Breast epithelium (tissue), 4 donors: ENCODE measurements around the gene CCDC57. TPM values are rescaled to one million over a fixed set of nuclear protein-coding genes. Genes with fewer than 3 reads are reported as not detected.

Experiments used
- DNase-seq, 2 donors: peaks; one replicate each; pipeline ENCODE4 v3.0.0-alpha.2; 2019; ENCODE audit warnings: low spot score in 2 of 2
- H3K27ac ChIP-seq, 2 donors: fragments of 200-600 bp; sonication (generic) in 1 of 2; one replicate each; pipeline ENCODE4 v1.5.1; 2016 to 2019; ENCODE audit warnings: mild to moderate bottlenecking in 1 of 2
- H3K27me3 ChIP-seq, 2 donors: fragments of 200-600 bp; sonication (generic) in 1 of 2; one replicate each; pipeline versions ENCODE4 v1.5.1 to v1.6.0; 2017 to 2019; ENCODE audit warnings: control low read depth in 1 of 2, mild to moderate bottlenecking in 1 of 2
- H3K36me3 ChIP-seq: fragments of 200-600 bp; one replicate; pipeline ENCODE4 v1.5.1; 2019
- H3K4me1 ChIP-seq, 2 donors: fragments of 200-600 bp; sonication (generic); one replicate each; pipeline ENCODE4 v1.5.1; 2016 to 2019; ENCODE audit warnings: control low read depth in 1 of 2
- H3K4me3 ChIP-seq, 3 donors: fragments of 200-600 bp; sonication (generic); 1 replicate in 2 of 3; 2 replicates in 1 of 3; pipeline ENCODE4 v1.5.1; 2016 to 2019; ENCODE audit warnings: mild to moderate bottlenecking in 3 of 3, moderate library complexity in 2 of 3
- H3K9me3 ChIP-seq, 2 donors: fragments of 200-600 bp; sonication (generic) in 1 of 2; one replicate each; pipeline ENCODE4 v1.5.1; 2016 to 2019; ENCODE audit warnings: control low read depth in 1 of 2
- POLR2A ChIP-seq: fragments of 450-650 bp; IDR thresholded peaks from one replicate; pipeline ENCODE4 v1.6.1; 2016; ENCODE audit warnings: antibody characterized with exemption, mild to moderate bottlenecking, moderate library complexity
- POLR2AphosphoS5 ChIP-seq, 3 donors: sonication (generic); formaldehyde crosslinking; IDR thresholded peaks; one replicate each; pipeline ENCODE4 v1.6.1; 2017; ENCODE audit warnings: antibody characterized with exemption in 3 of 3
- intact Hi-C: fragments of 100-400 bp; cut with DNase I; formaldehyde crosslinking; loops from one replicate; pipeline ENCODE4 v1.15.1; 2023; ENCODE audit warnings: low total_unique reads
- total RNA-seq, 3 donors: library from RNA; depleted of rRNA; stranded (reverse); fragments of >200 nt; gene quantifications; one replicate each; pipeline ENCODE4 v1.1.0, GENCODE V29; 2016
- TF ChIP-seq, protein P1 (sequence below), 3 donors: fragments of 450-650 bp; IDR thresholded peaks; one replicate each; pipeline ENCODE4 v1.5.1; 2016 to 2017; ENCODE audit warnings: antibody characterized with exemption in 3 of 3, mild to moderate bottlenecking in 3 of 3, moderate library complexity in 3 of 3

CCDC57 gene
- total RNA-seq, 3 donors from 2014 or later: 13.4 to 56.9 (median 52.8) TPM

- no peak for DNase-seq
- Histone ChIP-seq H3K4me1 (no peaks in the 10 kb centered on the region), H3K4me3 (no peak overlapping the region), H3K27ac (no peak overlapping the region), H3K36me3 (peaks cover 69% of the 10 kb centered on the region), H3K27me3 (no peaks in the 10 kb centered on the region), H3K9me3 (no peaks in the 10 kb centered on the region)
- TF ChIP-seq POLR2AphosphoS5 (IDR thresholded peaks at IDR 0.05) (no peak), POLR2A (no peak)
- TF ChIP-seq, protein P1, sequence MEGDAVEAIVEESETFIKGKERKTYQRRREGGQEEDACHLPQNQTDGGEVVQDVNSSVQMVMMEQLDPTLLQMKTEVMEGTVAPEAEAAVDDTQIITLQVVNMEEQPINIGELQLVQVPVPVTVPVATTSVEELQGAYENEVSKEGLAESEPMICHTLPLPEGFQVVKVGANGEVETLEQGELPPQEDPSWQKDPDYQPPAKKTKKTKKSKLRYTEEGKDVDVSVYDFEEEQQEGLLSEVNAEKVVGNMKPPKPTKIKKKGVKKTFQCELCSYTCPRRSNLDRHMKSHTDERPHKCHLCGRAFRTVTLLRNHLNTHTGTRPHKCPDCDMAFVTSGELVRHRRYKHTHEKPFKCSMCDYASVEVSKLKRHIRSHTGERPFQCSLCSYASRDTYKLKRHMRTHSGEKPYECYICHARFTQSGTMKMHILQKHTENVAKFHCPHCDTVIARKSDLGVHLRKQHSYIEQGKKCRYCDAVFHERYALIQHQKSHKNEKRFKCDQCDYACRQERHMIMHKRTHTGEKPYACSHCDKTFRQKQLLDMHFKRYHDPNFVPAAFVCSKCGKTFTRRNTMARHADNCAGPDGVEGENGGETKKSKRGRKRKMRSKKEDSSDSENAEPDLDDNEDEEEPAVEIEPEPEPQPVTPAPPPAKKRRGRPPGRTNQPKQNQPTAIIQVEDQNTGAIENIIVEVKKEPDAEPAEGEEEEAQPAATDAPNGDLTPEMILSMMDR (IDR thresholded peaks at IDR 0.05): no peak
- intact Hi-C loops: loop anchor here (10.0 kb wide), 1 partner anchor 50 kb away; the partner anchor contains the start of genes DCXR and RAC3
Observed at GRCh38 chr17:82085031-82085861, 127.4 kb downstream of the CCDC57 start.

GRCh38 chr17:82084373-82085030, 128.1 kb downstream of the CCDC57 start:
- intact Hi-C loops: loop anchor here (10.0 kb wide), 1 partner anchor 50 kb away; the partner anchor contains the start of genes DCXR and RAC3
- no peak overlapping the region for H3K27ac ChIP-seq
- H3K4me1 ChIP-seq: no peaks in the 10 kb centered on the region
- TF ChIP-seq POLR2AphosphoS5 (IDR thresholded peaks at IDR 0.05) (no peak), POLR2A (no peak)
- TF ChIP-seq, protein P1 (IDR thresholded peaks at IDR 0.05): no peak
- H3K36me3 ChIP-seq: peaks cover 71% of the 10 kb centered on the region
- H3K4me3 ChIP-seq: no peak overlapping the region
- DNase-seq: no peak
- H3K27me3 ChIP-seq: no peaks in the 10 kb centered on the region
- no peaks in the 10 kb centered on the region for H3K9me3 ChIP-seq

GRCh38 chr17:82083533-82084359, 128.9 kb downstream of the CCDC57 start:
- no peak overlapping the region for H3K27ac ChIP-seq
- TF ChIP-seq POLR2A (no peak), POLR2AphosphoS5 (IDR thresholded peaks at IDR 0.05) (no peak)
- TF ChIP-seq, protein P1 (IDR thresholded peaks at IDR 0.05): no peak
- DNase-seq: no peak
- H3K36me3 ChIP-seq: peaks cover 64% of the 10 kb centered on the region
- H3K4me1 ChIP-seq: no peaks in the 10 kb centered on the region
- H3K9me3 ChIP-seq: no peaks in the 10 kb centered on the region
- intact Hi-C loops: loop anchor here (10.0 kb wide), 1 partner anchor 49 kb away; the partner anchor contains the start of genes DCXR and RAC3
- no peaks in the 10 kb centered on the region for H3K27me3 ChIP-seq
- no peak overlapping the region for H3K4me3 ChIP-seq

DNA sequence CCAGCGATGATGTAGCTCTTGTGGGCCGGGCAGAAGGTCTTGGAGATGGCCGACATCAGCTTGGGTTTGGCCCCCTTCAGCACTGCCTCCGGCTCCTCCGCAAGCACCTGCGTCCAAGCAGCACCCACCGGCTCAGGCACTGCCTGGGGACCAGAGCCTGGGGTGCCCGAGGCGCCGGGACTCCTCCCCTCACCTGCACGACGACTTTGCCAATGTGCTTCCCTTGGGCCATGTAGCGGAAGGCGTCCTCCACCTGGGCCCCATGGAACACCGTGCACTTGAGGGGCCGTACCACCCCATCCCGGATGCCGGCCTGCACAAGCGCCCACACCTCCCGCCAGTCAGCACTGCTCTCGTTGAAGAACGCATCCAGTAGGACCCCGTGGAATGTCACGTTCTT, 129.6 kb downstream of the CCDC57 start:
- H3K27me3 ChIP-seq: no peaks in the 10 kb centered on the region
- no peak overlapping the region for H3K27ac ChIP-seq
- H3K36me3 ChIP-seq: peaks cover 57% of the 10 kb centered on the region
- no peaks in the 10 kb centered on the region for H3K4me1 ChIP-seq
- TF ChIP-seq, protein P1 (IDR thresholded peaks at IDR 0.05): no peak
- TF ChIP-seq POLR2AphosphoS5 (IDR thresholded peaks at IDR 0.05): no peak
- TF ChIP-seq POLR2A: no peak
- no peak for DNase-seq
- H3K9me3 ChIP-seq: no peaks in the 10 kb centered on the region
- no peak overlapping the region for H3K4me3 ChIP-seq
- intact Hi-C loops: loop anchor here (10.0 kb wide), 1 partner anchor 48 kb away; the partner anchor contains the start of genes DCXR and RAC3
